ENCODE data around the gene APBA2.
A peak's percentile ranks its signal among the peaks of the same experiment; 100 is the strongest.

APBA2 gene

GRCh38 chr15:28917791-28918140 is 32.0 kb downstream of the APBA2 start:
- no peak for DNase-seq

GRCh38 chr15:28918141-28918983 is 32.6 kb downstream of the APBA2 start:
- peak; percentile 94 for DNase-seq

- peak; percentile 67 for DNase-seq
These were observed 33.4 kb downstream of the APBA2 start for GRCh38 chr15:28919201-28919635.

- no peak for DNase-seq
These were observed 34.2 kb downstream of the APBA2 start for GRCh38 chr15:28919679-28920655.

- DNase-seq, result no peak
These were observed 35.1 kb downstream of the APBA2 start for GRCh38 chr15:28920781-28921331.

- no peak for DNase-seq
These were observed 35.6 kb downstream of the APBA2 start for GRCh38 chr15:28921336-28921735.

- no peak for DNase-seq
These were observed 36.3 kb downstream of the APBA2 start for GRCh38 chr15:28921919-28922706.

- DNase-seq, result no peak
These were observed 36.9 kb downstream of the APBA2 start for GRCh38 chr15:28922707-28923012.

GRCh38 chr15:28923726-28924280 is 38.0 kb downstream of the APBA2 start:
- no peak for DNase-seq

GRCh38 chr15:28927043-28927442 is 41.3 kb downstream of the APBA2 start:
- DNase-seq, result no peak

GRCh38 chr15:28929200-28929599 is 43.4 kb downstream of the APBA2 start:
- DNase-seq, result no peak

- no peak for DNase-seq
These were observed 44.2 kb downstream of the APBA2 start for GRCh38 chr15:28930011-28930410.

GRCh38 chr15:28930476-28931291 is 44.9 kb downstream of the APBA2 start:
- DNase-seq, result no peak

- no peak for DNase-seq
These were observed 46.1 kb downstream of the APBA2 start for GRCh38 chr15:28931828-28932227.

GRCh38 chr15:28932361-28932760 is 46.6 kb downstream of the APBA2 start:
- no peak for DNase-seq

- DNase-seq, result no peak
These were observed 48.1 kb downstream of the APBA2 start for GRCh38 chr15:28933710-28934445.

GRCh38 chr15:28934645-28935044 is 48.9 kb downstream of the APBA2 start:
- peak; percentile 43 for DNase-seq

- no peak for DNase-seq
These were observed 49.5 kb downstream of the APBA2 start for GRCh38 chr15:28935316-28935715.

- DNase-seq, result no peak
These were observed 50.3 kb downstream of the APBA2 start for GRCh38 chr15:28936081-28936480.

- no peak for DNase-seq
These were observed 50.7 kb downstream of the APBA2 start for GRCh38 chr15:28936481-28936881.

GRCh38 chr15:28937271-28937670 is 51.5 kb downstream of the APBA2 start:
- DNase-seq, result no peak
